Measurements from ENCODE around the gene FHAD1. TPM values are rescaled to one million over a fixed set of nuclear protein-coding genes. Genes with fewer than 3 reads are reported as not detected.

FHAD1 gene
- total RNA-seq, 1 donor from 2014 or later: not detected

- Mint-ChIP-seq H3K4me3 (ENCODE audit: unreplicated experiment) (no peak overlapping the region), H3K27me3 (ENCODE audit: unreplicated experiment) (no peaks in the 10 kb centered on the region), H3K27ac (ENCODE audit: unreplicated experiment) (no peak overlapping the region), H3K36me3 (ENCODE audit: unreplicated experiment) (peaks cover 2% of the 10 kb centered on the region), H3K9me3 (ENCODE audit: unreplicated experiment) (peaks cover 5% of the 10 kb centered on the region), H3K4me1 (ENCODE audit: unreplicated experiment) (no peaks in the 10 kb centered on the region)
- TF ChIP-seq, protein P1, sequence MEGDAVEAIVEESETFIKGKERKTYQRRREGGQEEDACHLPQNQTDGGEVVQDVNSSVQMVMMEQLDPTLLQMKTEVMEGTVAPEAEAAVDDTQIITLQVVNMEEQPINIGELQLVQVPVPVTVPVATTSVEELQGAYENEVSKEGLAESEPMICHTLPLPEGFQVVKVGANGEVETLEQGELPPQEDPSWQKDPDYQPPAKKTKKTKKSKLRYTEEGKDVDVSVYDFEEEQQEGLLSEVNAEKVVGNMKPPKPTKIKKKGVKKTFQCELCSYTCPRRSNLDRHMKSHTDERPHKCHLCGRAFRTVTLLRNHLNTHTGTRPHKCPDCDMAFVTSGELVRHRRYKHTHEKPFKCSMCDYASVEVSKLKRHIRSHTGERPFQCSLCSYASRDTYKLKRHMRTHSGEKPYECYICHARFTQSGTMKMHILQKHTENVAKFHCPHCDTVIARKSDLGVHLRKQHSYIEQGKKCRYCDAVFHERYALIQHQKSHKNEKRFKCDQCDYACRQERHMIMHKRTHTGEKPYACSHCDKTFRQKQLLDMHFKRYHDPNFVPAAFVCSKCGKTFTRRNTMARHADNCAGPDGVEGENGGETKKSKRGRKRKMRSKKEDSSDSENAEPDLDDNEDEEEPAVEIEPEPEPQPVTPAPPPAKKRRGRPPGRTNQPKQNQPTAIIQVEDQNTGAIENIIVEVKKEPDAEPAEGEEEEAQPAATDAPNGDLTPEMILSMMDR (IDR thresholded peaks at IDR 0.05): no peak
- no peak for DNase-seq (ENCODE audit: extremely low spot score, unreplicated experiment)
Observed at GRCh38 chr1:15399710-15400109, 152.7 kb downstream of the FHAD1 start.

DNA sequence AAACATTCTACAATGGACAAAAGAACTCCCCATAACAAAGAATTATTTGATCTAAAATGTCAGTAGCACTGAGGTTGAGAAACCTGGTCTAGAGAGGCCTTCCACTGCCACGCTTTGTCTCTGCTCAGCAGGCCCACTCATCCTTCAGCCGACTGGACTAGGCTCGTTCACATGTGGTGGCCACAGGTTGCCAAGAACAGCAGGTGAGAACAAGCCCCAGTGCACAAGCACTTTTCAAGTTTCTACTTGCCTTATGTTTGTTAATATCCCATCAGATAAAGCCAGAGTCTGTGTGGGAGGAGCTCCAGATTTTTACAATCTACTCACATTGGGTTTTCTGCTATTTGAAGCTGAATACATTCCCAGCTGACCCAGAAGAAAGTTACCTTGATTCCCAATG, 153.6 kb downstream of the FHAD1 start:
- no peak for DNase-seq (ENCODE audit: extremely low spot score, unreplicated experiment)
- Mint-ChIP-seq H3K27ac (ENCODE audit: unreplicated experiment) (no peak overlapping the region), H3K4me3 (ENCODE audit: unreplicated experiment) (no peak overlapping the region), H3K4me1 (ENCODE audit: unreplicated experiment) (no peaks in the 10 kb centered on the region), H3K9me3 (ENCODE audit: unreplicated experiment) (peaks cover 5% of the 10 kb centered on the region), H3K27me3 (ENCODE audit: unreplicated experiment) (no peaks in the 10 kb centered on the region), H3K36me3 (ENCODE audit: unreplicated experiment) (peaks cover 2% of the 10 kb centered on the region)
- TF ChIP-seq, protein P1 (IDR thresholded peaks at IDR 0.05): no peak

DNA sequence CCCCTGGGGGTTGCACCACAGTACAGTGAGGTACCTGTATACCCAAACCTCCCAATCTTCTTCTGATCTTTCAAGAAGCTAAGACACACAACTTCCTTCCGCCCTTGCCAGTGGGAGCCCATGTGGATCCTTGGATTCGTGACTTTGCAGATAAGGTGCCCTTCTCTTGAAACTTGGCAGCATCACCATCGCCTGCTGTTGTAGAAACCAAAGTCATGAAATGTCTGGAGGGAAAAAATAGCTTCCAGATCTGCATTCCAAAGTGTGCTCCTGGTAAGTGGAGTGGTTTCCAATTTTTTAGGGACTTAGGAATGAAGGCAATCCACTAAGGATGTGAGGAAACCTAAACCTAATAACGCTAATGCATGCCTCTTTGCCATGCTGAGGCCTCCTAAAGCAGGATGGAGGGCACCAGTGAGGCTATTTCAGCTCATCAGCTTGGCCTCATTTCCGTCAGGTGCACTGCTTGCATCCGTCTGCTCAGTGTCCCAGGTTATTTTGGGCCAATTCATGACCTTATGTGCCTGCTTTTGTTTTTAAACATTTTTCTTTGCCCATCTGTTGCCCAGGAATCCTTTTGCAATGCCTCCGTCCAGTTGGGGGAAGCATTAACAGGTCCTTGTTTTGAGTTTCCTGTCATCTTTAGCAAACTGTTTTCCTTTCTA, 154.5 kb downstream of the FHAD1 start:
- Mint-ChIP-seq H3K4me1 (ENCODE audit: unreplicated experiment) (no peaks in the 10 kb centered on the region), H3K36me3 (ENCODE audit: unreplicated experiment) (peaks cover 2% of the 10 kb centered on the region), H3K9me3 (ENCODE audit: unreplicated experiment) (peaks cover 5% of the 10 kb centered on the region), H3K27ac (ENCODE audit: unreplicated experiment) (no peak overlapping the region), H3K27me3 (ENCODE audit: unreplicated experiment) (no peaks in the 10 kb centered on the region), H3K4me3 (ENCODE audit: unreplicated experiment) (no peak overlapping the region)
- TF ChIP-seq, protein P1 (IDR thresholded peaks at IDR 0.05): no peak
- no peak for DNase-seq (ENCODE audit: extremely low spot score, unreplicated experiment)

DNA sequence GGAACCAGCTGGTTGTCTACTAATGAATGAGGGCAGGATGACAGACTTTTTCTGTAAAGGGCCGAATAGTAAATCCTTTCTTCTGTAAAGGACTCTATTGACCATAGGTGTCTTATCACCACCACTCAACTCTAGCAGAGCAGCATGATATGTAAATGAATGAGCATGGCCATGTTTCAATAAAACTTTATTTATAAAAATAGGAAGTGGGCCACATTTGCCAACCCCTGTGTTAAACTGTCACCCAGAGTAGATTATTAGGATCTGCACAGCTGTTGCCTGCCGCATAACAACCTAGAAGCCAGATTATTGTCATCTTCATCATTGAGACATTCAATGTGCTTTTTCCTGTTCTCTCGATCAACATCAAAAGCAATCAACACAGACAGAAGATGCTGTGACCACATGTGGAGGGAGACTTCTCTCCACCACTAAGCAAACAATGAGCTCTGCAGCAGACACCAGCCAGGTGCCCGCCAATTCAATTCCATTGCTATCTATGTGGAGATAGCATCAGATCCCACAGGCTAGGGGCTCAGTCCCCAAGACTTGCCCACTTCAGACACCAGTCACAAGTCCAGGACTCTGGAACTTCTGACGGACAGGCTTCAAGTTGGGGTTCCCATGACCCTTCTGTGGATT, 155.9 kb downstream of the FHAD1 start:
- TF ChIP-seq, protein P1 (IDR thresholded peaks at IDR 0.05): no peak
- Mint-ChIP-seq H3K4me1 (ENCODE audit: unreplicated experiment) (peaks cover 10% of the 10 kb centered on the region), H3K9me3 (ENCODE audit: unreplicated experiment) (peaks cover 5% of the 10 kb centered on the region), H3K36me3 (ENCODE audit: unreplicated experiment) (peaks cover 2% of the 10 kb centered on the region), H3K27me3 (ENCODE audit: unreplicated experiment) (no peaks in the 10 kb centered on the region), H3K27ac (ENCODE audit: unreplicated experiment) (no peak overlapping the region), H3K4me3 (ENCODE audit: unreplicated experiment) (no peak overlapping the region)
- DNase-seq (ENCODE audit: extremely low spot score, unreplicated experiment): no peak

DNA sequence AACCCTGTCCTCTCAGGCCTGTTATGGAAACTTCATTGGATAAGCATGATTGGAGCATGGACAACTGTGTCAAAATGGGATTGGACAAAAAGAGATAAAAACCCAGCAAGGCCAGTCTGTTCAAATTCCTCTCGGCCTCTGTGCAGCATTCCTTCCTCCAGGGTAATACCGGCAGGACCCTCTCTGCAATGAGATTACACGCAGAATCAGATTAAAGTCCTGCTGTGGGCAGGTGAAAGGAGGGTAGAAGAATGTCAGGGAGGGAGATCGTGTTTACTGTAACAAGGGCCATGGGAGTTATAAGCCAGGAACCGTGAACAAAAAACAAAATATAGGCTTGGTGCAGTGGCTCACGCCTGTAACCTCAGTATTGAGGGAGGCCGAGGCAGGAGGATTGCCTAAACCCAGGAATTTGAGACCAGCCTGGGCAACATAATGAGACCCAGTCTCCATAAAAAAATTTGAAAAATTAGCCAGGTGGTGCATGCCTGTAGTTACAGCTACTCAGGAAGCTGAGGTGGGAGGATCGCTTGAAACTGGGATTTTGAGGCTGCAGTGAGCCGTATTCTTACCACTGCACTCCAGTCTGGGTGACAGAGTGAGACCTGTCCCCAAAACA, 157.0 kb downstream of the FHAD1 start:
- Mint-ChIP-seq H3K9me3 (ENCODE audit: unreplicated experiment) (peaks cover 5% of the 10 kb centered on the region), H3K36me3 (ENCODE audit: unreplicated experiment) (peaks cover 2% of the 10 kb centered on the region), H3K4me3 (ENCODE audit: unreplicated experiment) (no peak overlapping the region), H3K4me1 (ENCODE audit: unreplicated experiment) (peaks cover 15% of the 10 kb centered on the region), H3K27ac (ENCODE audit: unreplicated experiment) (no peak overlapping the region), H3K27me3 (ENCODE audit: unreplicated experiment) (no peaks in the 10 kb centered on the region)
- no peak for DNase-seq (ENCODE audit: extremely low spot score, unreplicated experiment)
- TF ChIP-seq, protein P1 (IDR thresholded peaks at IDR 0.05): no peak
